Measurements from ENCODE around the gene PAX2.

PAX2 gene

GRCh38 chr10:100725071-100725471 lies 20.3 kb upstream of the PAX2 start:
- no peak for DNase-seq

GRCh38 chr10:100725869-100726426 lies 19.4 kb upstream of the PAX2 start:
- DNase-seq = no peak

- DNase-seq = no peak
These were observed 17.6 kb upstream of the PAX2 start for GRCh38 chr10:100727808-100728207.

GRCh38 chr10:100728928-100729861 lies 16.2 kb upstream of the PAX2 start:
- peak; percentile 32 for DNase-seq

GRCh38 chr10:100729862-100730724 lies 15.3 kb upstream of the PAX2 start:
- DNase-seq = no peak

- DNase-seq = no peak
These were observed 14.5 kb upstream of the PAX2 start for GRCh38 chr10:100730725-100731406.

- DNase-seq = no peak
These were observed 13.8 kb upstream of the PAX2 start for GRCh38 chr10:100731407-100732240.

GRCh38 chr10:100732241-100732596 lies 13.2 kb upstream of the PAX2 start:
- no peak for DNase-seq

- no peak for DNase-seq
These were observed 12.1 kb upstream of the PAX2 start for GRCh38 chr10:100733329-100733728.

- no peak for DNase-seq
These were observed 10.9 kb upstream of the PAX2 start for GRCh38 chr10:100734295-100735086.

GRCh38 chr10:100735087-100735336 lies 10.4 kb upstream of the PAX2 start:
- no peak for DNase-seq

- no peak for DNase-seq
These were observed 9.8 kb upstream of the PAX2 start for GRCh38 chr10:100735337-100736143.

GRCh38 chr10:100736144-100736808 lies 9.1 kb upstream of the PAX2 start:
- DNase-seq = no peak

GRCh38 chr10:100736809-100737354 lies 8.5 kb upstream of the PAX2 start:
- DNase-seq = no peak

GRCh38 chr10:100737355-100738054 lies 7.9 kb upstream of the PAX2 start:
- no peak for DNase-seq

- DNase-seq = no peak
These were observed 7.1 kb upstream of the PAX2 start for GRCh38 chr10:100738055-100738827.

- DNase-seq = peak; percentile 51
These were observed 5.6 kb upstream of the PAX2 start for GRCh38 chr10:100739517-100740368.
